ENCODE data around the gene CNKSR3.

DNA sequence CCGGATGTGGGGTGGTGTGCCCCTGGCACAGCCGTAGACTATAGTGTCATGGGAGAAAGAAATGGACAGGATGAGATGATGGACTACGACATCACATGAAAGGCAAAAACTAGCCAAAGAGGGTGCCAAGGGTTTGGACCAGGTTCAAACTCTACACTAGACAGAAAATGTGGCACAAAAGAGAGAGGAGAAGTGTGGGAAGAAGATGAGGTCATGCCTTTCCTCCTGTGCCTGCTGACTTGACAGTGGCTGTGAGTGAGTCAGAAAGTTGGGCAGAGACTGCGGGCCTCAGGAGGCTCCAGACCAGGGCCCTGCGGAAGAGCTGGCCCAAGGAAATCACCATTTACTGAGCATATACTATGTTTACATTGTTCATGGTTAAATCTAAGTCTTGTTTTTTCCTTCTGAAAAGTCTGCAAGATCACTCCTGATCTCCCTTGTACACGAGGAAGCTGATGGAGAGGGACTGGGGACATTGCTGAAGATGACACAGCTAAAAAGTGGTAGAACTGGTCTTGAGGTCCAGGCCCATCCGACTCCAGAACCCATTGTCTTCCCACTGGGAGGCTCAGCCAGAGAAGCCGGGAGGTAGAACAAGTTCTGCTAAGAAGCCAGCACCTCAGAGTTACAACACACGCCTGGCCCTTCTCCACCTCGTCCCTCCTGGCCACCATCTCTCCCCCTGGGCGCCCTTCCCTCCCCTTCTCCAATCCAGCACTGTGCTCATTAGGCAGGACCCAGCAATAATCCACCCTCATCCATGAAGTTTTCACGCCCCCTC, 35.6 kb downstream of the CNKSR3 start:
- TF ChIP-seq, protein P1, sequence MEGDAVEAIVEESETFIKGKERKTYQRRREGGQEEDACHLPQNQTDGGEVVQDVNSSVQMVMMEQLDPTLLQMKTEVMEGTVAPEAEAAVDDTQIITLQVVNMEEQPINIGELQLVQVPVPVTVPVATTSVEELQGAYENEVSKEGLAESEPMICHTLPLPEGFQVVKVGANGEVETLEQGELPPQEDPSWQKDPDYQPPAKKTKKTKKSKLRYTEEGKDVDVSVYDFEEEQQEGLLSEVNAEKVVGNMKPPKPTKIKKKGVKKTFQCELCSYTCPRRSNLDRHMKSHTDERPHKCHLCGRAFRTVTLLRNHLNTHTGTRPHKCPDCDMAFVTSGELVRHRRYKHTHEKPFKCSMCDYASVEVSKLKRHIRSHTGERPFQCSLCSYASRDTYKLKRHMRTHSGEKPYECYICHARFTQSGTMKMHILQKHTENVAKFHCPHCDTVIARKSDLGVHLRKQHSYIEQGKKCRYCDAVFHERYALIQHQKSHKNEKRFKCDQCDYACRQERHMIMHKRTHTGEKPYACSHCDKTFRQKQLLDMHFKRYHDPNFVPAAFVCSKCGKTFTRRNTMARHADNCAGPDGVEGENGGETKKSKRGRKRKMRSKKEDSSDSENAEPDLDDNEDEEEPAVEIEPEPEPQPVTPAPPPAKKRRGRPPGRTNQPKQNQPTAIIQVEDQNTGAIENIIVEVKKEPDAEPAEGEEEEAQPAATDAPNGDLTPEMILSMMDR (IDR thresholded peaks at IDR 0.05): no peak
- TF ChIP-seq POLR2A (IDR thresholded peaks at IDR 0.05): no peak

All from uterus (tissue), 2 donors.